Measurements from ENCODE around the gene PLEKHG5.

The PLEKHG5 gene

DNA sequence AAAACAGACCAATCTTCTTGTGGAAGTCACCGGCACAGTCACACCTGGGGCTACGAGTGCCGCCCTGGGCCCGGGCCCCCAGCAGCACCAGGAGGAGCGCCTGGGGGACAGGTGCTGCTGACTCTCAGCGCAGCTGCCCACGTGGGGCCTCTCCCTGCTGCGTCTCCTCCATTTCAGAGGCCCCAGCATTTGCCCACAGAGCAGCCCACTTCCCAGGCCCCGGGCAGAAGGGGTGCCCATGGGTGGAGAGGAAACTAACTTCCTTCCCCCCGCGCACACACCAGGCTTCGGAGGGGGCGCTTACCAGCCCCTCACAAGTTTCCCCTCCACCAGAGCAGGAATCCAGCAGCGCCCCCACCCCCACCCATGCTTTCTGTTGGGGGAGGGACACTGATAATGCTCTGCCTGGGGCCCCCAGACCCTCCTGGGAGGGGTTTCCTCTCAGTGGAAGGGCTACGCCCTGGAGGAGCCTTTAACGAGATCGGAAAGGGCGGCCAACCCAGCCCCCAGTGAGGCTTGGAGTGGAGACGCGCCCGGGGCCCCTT is 25.9 kb downstream of the PLEKHG5 start:
- Histone ChIP-seq H3K36me3 (ENCODE audit: control insufficient read depth, insufficient read depth, low read length) (no peaks in the 10 kb centered on the region), H3K27me3 (replicated peaks; ENCODE audit: control insufficient read depth, insufficient read depth, low read length) (no peaks in the 10 kb centered on the region; the same call in 1 of the 2 replicates), H3K4me3 (replicated peaks; ENCODE audit: low read depth, low read length) (no peak overlapping the region)
- DNase-seq (ENCODE audit: extremely low read depth, insufficient read length) = no peak
- TF ChIP-seq, protein P1, sequence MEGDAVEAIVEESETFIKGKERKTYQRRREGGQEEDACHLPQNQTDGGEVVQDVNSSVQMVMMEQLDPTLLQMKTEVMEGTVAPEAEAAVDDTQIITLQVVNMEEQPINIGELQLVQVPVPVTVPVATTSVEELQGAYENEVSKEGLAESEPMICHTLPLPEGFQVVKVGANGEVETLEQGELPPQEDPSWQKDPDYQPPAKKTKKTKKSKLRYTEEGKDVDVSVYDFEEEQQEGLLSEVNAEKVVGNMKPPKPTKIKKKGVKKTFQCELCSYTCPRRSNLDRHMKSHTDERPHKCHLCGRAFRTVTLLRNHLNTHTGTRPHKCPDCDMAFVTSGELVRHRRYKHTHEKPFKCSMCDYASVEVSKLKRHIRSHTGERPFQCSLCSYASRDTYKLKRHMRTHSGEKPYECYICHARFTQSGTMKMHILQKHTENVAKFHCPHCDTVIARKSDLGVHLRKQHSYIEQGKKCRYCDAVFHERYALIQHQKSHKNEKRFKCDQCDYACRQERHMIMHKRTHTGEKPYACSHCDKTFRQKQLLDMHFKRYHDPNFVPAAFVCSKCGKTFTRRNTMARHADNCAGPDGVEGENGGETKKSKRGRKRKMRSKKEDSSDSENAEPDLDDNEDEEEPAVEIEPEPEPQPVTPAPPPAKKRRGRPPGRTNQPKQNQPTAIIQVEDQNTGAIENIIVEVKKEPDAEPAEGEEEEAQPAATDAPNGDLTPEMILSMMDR (IDR thresholded peaks at IDR 0.05; ENCODE audit: insufficient read depth, low read length, poor library complexity, severe bottlenecking) = no peak

DNA sequence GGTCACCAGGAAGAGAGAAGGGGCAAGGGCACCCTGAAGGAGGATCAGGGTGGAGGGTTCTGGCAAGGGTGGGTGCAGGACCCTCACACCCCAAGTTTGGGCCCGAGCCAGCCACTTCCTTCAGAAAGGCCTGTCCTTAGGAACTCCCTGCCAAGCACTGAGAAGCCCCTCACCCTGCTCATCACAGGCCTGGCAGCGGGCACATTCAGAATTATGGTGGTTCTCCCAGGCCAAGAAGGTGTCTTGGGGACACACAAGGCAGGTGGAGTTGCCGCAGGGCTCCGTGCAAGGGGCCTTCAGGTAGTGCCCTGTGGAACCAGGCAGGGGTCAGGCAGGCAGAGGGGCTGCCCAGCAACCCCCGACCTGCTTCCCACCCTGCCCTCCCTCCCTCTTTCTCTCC is 26.6 kb downstream of the PLEKHG5 start:
- H3K4me3 ChIP-seq (replicated peaks; ENCODE audit: low read depth, low read length) = no peak overlapping the region
- DNase-seq (ENCODE audit: extremely low read depth, insufficient read length) = no peak
- TF ChIP-seq, protein P1 (IDR thresholded peaks at IDR 0.05; ENCODE audit: insufficient read depth, low read length, poor library complexity, severe bottlenecking) = no peak
- H3K27me3 ChIP-seq (replicated peaks; ENCODE audit: control insufficient read depth, insufficient read depth, low read length) = no peaks in the 10 kb centered on the region; the same call in 1 of the 2 replicates
- no peaks in the 10 kb centered on the region for H3K36me3 ChIP-seq (ENCODE audit: control insufficient read depth, insufficient read depth, low read length)

GRCh38 chr1:6464514-6464836 is 27.0 kb downstream of the PLEKHG5 start:
- no peak overlapping the region for H3K4me3 ChIP-seq (replicated peaks; ENCODE audit: low read depth, low read length)
- H3K36me3 ChIP-seq (ENCODE audit: control insufficient read depth, insufficient read depth, low read length) = no peaks in the 10 kb centered on the region
- DNase-seq (ENCODE audit: extremely low read depth, insufficient read length) = no peak
- no peaks in the 10 kb centered on the region; the same call in 1 of the 2 replicates for H3K27me3 ChIP-seq (replicated peaks; ENCODE audit: control insufficient read depth, insufficient read depth, low read length)
- TF ChIP-seq, protein P1 (IDR thresholded peaks at IDR 0.05; ENCODE audit: insufficient read depth, low read length, poor library complexity, severe bottlenecking) = no peak

DNA sequence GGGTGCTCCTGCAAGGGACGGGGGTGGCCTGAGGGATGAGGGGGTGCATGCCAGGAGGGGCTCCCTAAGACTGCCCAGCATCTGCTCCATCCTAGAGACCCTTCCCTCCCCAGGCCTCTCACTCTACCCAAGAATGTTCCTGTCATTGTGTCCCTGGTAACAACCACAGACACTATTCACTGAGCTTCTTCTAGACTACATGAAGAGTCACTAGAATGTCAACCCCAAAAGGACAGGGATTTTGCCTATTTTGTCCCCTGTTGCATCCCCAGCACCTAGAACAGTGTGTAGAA is 28.4 kb downstream of the PLEKHG5 start:
- no peak for DNase-seq (ENCODE audit: extremely low read depth, insufficient read length)
- no peaks in the 10 kb centered on the region; the same call in 1 of the 2 replicates for H3K27me3 ChIP-seq (replicated peaks; ENCODE audit: control insufficient read depth, insufficient read depth, low read length)
- no peak overlapping the region for H3K4me3 ChIP-seq (replicated peaks; ENCODE audit: low read depth, low read length)
- TF ChIP-seq, protein P1 (IDR thresholded peaks at IDR 0.05; ENCODE audit: insufficient read depth, low read length, poor library complexity, severe bottlenecking) = no peak
- H3K36me3 ChIP-seq (ENCODE audit: control insufficient read depth, insufficient read depth, low read length) = no peaks in the 10 kb centered on the region

GRCh38 chr1:6462412-6463119 is 28.9 kb downstream of the PLEKHG5 start:
- Histone ChIP-seq H3K27me3 (replicated peaks; ENCODE audit: control insufficient read depth, insufficient read depth, low read length) (no peaks in the 10 kb centered on the region; the same call in 1 of the 2 replicates), H3K4me3 (replicated peaks; ENCODE audit: low read depth, low read length) (no peak overlapping the region), H3K36me3 (ENCODE audit: control insufficient read depth, insufficient read depth, low read length) (no peaks in the 10 kb centered on the region)
- TF ChIP-seq, protein P1 (IDR thresholded peaks at IDR 0.05; ENCODE audit: insufficient read depth, low read length, poor library complexity, severe bottlenecking) = no peak
- no peak for DNase-seq (ENCODE audit: extremely low read depth, insufficient read length)

Measured in GM06990 (cell line).